ENCODE results near the gene ARHGEF11.

The ARHGEF11 gene

GRCh38 chr1:156892190-156893047 is 153.1 kb downstream of the ARHGEF11 start:
- peak in 1 of 2 experiments; percentile 3 for DNase-seq

GRCh38 chr1:156889802-156890580 is 155.6 kb downstream of the ARHGEF11 start:
- peak in 1 of 2 experiments; percentile 11 for DNase-seq

GRCh38 chr1:156887734-156888133 is 157.8 kb downstream of the ARHGEF11 start:
- DNase-seq: no peak

GRCh38 chr1:156887317-156887716 is 158.2 kb downstream of the ARHGEF11 start:
- no peak for DNase-seq

GRCh38 chr1:156886583-156887281 is 158.8 kb downstream of the ARHGEF11 start:
- no peak for DNase-seq

- no peak for DNase-seq
Measured at GRCh38 chr1:156885880-156886355, 159.6 kb downstream of the ARHGEF11 start.

- no peak for DNase-seq
Measured at GRCh38 chr1:156885314-156885713, 160.2 kb downstream of the ARHGEF11 start.
